Retinal pigment epithelial cell (primary cell): ENCODE measurements around the gene DNASE1L1.

Experiments
- DNase-seq: peaks from one replicate; pipeline ENCODE4 v3.0.0-alpha.2; 2010; ENCODE audit warnings: low read depth
- H3K4me3 ChIP-seq: 2 replicates; pipeline ENCODE4 v1.5.1; 2011; ENCODE audit warnings: mild to moderate bottlenecking, low read length, control low read depth, moderate library complexity
- TF ChIP-seq, protein P1 (sequence below): conservative IDR thresholded peaks from 2 replicates; pipeline ENCODE4 v1.5.1; 2011; ENCODE audit warnings: low read depth, low read length, control low read depth, inconsistent platforms

Gene DNASE1L1

DNA sequence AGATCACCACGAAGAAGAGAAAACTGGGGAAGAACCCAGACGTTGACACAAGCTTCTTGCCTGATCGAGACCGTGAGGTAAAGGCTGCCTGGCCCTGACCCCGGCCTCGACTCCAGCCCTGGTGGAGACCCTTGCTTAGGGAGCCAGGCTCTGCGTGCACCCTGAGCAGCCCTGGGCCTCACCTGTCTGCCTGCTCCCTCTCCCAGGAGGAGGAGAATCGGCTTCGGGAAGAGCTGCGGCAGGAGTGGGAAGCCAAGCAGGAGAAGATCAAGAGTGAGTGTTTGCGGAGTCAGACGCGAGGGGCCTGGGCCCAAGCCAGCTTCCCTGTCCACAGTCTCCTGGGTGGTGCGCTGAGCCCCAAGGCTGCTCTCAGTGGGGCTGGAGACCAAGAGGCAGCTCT is 39.4 kb upstream of the DNASE1L1 start:
- no peak overlapping the region for H3K4me3 ChIP-seq
- TF ChIP-seq, protein P1, sequence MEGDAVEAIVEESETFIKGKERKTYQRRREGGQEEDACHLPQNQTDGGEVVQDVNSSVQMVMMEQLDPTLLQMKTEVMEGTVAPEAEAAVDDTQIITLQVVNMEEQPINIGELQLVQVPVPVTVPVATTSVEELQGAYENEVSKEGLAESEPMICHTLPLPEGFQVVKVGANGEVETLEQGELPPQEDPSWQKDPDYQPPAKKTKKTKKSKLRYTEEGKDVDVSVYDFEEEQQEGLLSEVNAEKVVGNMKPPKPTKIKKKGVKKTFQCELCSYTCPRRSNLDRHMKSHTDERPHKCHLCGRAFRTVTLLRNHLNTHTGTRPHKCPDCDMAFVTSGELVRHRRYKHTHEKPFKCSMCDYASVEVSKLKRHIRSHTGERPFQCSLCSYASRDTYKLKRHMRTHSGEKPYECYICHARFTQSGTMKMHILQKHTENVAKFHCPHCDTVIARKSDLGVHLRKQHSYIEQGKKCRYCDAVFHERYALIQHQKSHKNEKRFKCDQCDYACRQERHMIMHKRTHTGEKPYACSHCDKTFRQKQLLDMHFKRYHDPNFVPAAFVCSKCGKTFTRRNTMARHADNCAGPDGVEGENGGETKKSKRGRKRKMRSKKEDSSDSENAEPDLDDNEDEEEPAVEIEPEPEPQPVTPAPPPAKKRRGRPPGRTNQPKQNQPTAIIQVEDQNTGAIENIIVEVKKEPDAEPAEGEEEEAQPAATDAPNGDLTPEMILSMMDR: no peak
- no peak for DNase-seq

DNA sequence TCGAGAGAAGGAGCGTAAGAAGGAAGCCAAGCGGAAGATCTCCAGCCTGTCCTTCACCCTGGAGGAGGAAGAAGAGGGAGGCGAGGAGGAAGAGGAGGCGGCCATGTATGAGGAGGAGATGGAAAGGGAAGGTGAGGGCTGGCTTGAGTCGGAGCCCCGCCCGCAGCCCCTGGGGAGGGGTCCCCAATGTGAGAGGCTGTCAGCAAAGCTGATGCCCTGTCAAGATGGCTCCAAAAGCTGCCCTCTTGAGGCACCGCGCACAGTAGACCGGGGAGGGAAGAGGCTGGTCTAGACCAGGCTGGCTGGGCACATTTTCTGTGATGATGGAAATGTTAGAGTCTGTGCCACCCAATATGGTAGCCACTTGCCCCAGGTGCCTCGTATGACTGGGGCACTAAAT is 37.4 kb upstream of the DNASE1L1 start:
- H3K4me3 ChIP-seq: no peak overlapping the region
- TF ChIP-seq, protein P1: no peak
- DNase-seq: no peak

DNA sequence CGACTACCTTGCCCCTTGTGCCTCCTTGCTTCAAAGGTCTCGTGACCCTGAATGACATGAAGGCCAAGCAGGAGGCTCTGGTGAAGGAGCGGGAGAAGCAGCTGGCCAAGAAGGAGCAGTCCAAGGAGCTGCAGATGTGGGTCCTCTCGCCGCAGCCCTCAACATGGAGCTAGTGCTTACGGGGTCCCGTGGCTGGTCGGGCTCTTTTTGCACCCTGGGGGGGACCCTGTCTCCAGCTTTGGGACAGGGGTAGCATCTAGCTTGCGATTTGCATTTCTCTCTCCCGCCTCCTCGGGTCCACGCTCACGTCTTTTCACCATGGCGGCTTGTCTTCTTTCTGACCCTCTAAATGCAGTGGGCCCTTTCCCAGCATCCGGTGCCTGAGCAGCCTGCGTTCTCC is 36.7 kb upstream of the DNASE1L1 start:
- TF ChIP-seq, protein P1: no peak
- H3K4me3 ChIP-seq: no peak overlapping the region
- no peak for DNase-seq

DNA sequence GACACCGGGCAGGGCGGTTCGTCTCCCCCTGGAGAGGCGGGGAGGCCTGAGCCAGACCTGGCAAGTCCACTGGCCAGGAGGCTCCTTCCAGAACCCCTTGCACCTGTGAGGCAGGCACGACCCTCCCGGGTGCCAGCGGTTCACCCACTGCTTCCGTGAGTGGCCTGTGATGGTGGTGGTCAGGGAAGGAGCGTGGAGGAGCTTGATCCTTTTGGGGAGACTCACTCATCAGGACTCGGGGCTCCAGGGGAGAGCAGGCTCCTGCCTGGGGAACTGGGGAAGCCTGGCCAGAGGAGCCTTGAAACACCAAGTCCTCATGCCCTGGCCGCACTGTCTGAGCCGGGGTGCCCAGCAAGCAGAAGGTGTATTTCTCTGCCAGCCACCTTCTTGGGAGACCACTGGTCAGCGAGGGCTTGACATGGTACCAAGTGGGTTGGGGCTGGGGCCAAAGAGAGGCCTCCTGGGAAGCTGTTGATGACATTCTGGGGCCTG is 35.7 kb upstream of the DNASE1L1 start:
- H3K4me3 ChIP-seq: peak overlapping the region; percentile 55
- TF ChIP-seq, protein P1: no peak
- no peak for DNase-seq

DNA sequence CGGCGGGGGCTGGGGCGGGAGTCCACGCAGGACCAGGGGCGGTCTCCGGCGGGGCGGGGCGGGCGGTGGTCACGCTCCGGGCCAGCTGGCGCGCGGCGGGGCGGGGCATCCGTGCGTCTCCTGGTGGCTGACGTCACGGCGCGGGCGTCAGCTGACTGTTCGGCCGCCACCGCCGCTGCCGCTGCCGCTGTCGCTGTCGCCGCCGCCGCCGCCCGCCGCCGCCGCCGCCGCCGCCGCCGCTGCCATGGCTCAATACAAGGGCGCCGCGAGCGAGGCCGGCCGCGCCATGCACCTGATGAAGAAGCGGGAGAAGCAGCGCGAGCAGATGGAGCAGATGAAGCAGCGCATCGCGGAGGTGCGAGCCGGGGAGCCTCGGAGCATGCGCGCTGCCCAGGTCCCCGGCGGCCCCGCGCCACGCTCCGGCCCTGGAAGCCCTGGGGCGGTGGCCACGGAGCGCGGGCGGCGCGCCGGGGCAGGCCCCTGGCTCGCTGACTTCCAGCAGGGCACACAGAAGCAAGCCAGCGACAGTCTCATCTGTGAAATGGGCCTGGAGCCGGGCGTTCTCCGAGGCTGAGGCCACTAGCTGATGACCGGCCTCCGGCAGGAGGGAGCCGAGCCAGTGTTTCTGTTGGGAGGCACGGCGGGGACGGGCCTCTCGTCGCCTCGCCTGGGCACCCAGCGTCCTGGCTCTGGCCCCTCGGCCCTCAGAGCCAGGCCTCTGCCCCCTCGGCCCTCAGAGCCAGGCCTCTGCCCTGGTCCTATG is 35.1 kb upstream of the DNASE1L1 start, which contains the start of gene FAM50A:
FAM50A (plus strand) TSS at position 150 of the 763 bp plus-strand sequence; CDS start at position 245, 95 bp downstream.
- DNase-seq: no peak
- TF ChIP-seq, protein P1: no peak
- H3K4me3 ChIP-seq: peak within 1 kb of the TSS; percentile 55

DNA sequence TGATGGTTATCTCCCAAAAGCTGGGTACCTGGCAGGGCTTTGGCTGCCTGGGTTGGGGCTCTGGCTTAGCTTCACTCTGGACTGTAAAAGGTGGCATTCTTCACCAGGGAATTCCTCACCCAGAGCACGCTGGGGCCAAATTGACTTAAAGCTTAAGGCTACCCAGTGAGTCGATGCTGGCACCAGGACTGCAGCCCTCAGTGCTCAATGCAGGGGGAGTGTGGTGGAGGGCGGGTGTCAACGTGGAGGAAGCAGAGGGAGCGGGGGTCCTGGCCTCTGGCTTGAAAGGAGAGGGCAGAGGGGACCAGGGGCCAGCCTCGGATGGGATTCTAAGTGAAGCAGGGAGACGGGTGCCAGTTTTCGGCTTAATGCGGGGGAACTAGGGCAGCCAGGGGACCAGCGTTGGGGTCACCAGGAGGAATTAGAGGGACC is 34.4 kb upstream of the DNASE1L1 start:
- TF ChIP-seq, protein P1: no peak
- H3K4me3 ChIP-seq: peak overlapping the region; percentile 39
- peak; percentile 15 for DNase-seq

DNA sequence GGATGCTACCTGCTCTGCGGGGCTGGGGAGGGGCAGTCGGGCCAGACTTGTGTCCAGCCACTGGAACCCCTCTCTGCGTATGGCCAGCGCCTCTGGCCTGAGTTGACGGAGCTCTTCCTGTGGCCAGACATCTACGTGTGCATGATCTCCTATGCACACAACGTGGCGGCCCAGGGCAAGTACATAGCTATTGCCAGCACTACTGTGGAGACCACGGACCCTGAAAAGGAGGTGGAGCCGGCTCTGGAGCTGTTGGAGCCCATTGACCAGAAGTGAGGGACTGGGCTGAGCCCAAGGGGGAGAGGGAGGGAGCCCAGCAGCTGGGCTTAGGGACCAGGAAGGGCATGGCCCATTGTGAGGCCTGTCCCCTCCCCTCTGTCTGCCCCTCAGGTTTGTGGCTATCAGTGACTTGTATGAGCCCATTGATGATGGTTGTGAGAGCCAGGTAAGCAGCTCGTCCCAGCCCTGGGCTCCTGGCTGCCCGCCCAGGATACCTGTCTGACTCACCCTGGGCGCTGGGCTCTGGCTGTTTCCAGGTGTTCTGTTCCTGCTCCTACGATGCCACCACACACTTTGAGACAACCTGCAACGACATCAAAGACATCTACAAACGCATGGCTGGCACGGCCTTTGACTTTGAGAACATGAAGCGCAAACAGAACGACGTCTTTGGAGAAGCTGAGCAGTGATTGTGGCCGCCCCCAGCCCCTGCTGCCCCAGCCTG is 33.1 kb upstream of the DNASE1L1 start:
- TF ChIP-seq, protein P1: no peak
- H3K4me3 ChIP-seq: no peak overlapping the region
- DNase-seq: no peak
